GM18517 (cell line): ENCODE results near the gene HDLBP.
"Not testable (repeated sequence)": the region's sequence is repeated elsewhere in the genome, so short reads cannot be mapped to it uniquely, and the experiment has no call there.

Experiments used
- ATAC-seq: cut with Tn5 transposase; IDR thresholded peaks from one replicate; pipeline ENCODE4 v1.9.1; 2021; ENCODE audit warnings: mild to moderate bottlenecking, moderate library complexity; ENCODE audit not compliant: unreplicated experiment

The HDLBP gene

GRCh38 chr2:241307055-241307454, 8.4 kb downstream of the HDLBP start:
- no peak for ATAC-seq

GRCh38 chr2:241304039-241304670, 11.3 kb downstream of the HDLBP start:
- ATAC-seq = no peak

DNA sequence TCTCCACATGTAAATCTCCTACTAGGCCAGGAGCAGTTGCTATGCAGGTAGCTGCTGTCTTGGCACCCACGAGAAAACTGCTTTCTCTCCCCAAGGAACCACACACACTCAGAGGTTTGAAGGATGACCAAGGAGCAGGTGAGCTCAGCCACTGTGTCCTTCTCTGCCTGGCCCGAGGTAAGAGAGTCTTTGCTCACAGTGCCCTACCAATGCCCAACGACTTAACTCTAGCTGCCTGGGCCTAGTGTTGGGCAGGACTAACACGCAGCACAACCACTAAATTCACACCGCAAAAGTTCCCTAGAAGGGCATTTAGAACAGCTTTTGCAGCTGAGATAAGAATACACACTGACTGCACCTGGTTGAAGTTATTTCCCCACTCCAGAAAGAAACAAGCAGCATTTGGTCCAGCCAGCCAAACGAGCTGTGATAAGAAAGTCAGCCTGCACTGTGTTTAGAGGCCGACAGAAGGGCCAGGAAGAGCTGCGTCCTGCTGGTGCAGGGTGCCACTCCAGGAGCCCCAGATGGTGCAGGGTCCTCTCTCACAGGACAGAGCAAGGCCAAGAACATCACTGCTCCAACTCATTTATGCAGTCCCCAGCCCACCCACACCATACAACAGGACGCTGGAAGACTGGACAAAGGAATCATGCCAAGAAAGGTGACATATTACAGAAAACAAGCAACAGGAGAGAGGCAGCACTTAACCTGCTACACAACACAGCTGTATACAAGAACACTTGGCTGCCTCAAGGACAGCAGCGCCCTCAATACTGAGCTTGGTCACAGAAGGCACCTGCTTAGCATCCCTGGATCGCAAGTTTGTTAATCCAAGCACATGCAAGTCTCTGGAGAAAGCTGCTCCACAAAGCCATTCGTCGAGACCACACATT, 12.5 kb downstream of the HDLBP start:
- ATAC-seq = no peak

GRCh38 chr2:241302083-241302482, 13.4 kb downstream of the HDLBP start:
- ATAC-seq = no peak

DNA sequence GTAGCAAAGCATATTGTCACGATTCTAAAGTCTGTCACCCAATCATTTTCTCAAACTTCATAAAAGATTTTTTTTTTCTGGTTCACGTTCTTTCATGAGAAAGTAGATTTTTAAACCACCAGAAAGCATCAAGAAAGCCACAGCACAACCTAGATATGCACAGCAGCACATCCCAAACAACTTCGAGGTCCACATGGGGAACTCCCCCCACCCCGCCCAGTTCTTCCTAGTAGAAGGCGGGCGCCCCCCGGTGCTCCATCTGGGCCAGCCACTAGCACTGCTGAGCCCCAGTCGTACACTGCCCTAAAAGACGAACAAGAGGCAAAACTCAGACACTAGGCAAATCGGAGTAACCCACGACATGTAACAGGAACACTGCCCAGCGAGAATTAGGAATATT, 15.5 kb downstream of the HDLBP start:
- ATAC-seq = no peak

DNA sequence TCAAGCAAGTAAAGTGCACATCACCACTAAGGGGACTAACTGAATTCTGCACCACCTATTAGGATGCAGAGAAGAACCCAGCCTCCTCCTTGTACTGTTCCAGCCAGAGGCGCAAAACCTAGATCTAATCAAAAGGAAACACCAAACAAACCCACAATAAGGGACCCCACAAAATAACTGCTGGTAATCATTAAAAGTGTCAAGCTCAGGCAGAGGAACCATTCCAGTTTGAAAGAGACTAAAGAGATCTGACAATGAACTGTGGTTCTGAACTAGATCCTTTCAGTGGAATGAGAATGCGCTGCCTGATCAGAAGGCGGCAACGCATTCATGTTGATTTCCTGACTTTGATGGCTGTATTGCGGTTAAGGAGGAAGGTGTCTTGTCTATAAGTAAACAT, 16.8 kb downstream of the HDLBP start:
- ATAC-seq = no peak

- no peak for ATAC-seq
These were observed 18.7 kb downstream of the HDLBP start for GRCh38 chr2:241296767-241297166.

DNA sequence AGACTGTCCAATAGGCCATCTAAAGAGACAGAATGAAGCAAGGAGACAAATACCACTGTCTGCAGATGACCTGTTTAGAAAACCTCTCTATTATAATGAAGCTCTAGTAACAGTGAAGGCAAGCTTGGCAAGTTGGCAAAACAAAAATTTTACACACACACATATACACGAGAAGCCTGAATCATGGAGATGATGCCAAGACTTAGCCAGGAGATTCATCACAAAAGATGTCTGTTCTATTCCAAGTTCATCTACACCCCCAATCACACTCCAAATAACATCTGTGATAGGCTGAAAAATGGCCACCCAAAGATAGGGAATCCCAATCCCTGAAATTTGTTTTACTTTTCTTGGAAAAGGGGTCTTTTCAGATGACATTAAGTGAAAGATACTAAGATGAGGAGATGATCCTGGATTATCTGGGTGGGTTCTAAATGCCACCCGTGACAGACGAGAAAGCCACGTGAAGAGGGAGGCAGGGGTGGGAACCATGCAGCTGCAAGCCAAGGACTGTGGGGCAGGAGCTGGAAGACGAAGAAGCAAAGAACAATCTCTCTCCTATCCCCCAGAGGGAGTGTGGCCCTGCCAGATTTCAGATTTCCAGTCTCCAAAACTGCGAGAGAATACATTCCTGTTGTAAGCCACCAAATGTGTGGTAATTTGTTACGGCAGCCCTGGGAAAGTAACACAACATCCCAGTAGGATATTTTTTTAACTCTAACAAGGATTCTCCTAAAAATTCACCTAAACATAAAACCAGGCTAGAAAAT, 20.0 kb downstream of the HDLBP start:
- no peak for ATAC-seq

GRCh38 chr2:241293378-241293797, 22.1 kb downstream of the HDLBP start:
- not testable (repeated sequence) for ATAC-seq

DNA sequence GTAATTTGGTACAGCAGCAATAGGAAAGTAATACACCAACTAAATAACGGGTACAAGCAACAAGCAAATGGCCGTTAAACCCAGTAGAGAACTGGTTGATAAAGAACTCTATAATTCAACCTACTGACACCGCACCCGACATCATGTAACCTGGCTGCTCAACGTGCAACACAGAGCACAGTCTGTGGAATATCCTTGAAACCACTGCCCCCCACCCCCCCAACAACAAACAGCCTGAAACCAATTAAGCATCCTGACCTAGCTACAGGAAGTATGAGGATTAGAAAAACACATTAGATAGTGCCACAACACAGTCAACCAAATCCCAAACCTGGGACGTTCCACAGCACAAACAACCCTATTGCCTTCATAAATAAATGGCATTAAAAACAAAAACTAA, 23.5 kb downstream of the HDLBP start:
- no peak for ATAC-seq

DNA sequence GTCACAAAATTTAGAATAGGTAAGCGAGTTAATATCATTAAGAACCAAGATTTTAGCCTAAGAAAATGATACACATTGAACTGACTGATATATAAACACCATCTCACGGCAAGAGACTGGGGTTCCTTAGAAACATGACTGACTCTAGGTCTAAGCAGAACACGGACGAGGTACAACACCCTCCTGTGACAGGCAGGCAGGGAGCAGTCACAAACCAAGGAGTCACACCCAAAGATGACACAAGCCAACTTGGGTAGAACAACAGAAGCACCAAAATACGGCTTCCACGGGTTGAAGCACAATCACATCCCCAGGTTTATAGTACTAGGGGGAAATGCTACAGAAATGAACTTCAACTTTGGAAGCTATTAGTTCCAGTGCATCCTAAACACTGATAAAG, 24.3 kb downstream of the HDLBP start:
- no peak for ATAC-seq

DNA sequence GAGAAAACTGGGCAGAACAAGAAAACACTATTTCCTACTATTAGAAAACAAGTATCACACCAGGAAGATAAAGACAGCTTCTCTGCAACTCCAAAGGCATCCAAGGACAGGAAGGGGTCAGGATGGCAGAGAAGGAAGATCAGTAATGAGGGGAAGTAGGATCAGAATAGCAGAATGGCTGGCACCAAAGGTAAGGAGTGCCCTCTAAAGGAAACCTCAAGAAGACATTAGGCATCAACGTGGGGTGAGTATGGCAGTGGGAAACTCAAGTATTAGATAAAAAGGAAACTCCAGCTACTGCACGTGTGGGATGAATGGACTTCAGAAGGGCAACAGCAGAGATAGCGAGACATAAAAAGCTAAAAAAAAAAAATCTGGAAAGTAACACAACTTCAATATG, 25.9 kb downstream of the HDLBP start:
- ATAC-seq = no peak

DNA sequence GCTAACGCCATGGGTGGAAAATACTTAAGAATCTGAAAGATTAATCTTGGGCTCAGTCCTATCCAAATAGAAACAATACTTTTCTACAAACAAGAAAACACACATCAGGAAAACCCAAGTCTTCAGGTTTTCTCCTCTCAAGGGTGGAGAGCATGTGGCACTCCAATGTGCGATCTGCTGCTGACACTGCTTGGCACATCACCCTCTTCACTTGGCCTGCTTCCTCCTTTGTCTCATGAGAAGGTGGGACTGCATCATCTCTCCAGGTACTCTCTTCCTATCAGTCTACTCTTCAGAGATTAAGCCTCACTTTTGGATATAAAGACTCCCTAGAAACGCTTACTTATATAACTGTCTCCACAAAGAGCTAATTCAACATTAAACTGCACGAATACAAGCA, 26.4 kb downstream of the HDLBP start:
- ATAC-seq = no peak

GRCh38 chr2:241288324-241288888, 27.1 kb downstream of the HDLBP start:
- no peak for ATAC-seq

GRCh38 chr2:241286348-241287090, 29.0 kb downstream of the HDLBP start:
- ATAC-seq = no peak

DNA sequence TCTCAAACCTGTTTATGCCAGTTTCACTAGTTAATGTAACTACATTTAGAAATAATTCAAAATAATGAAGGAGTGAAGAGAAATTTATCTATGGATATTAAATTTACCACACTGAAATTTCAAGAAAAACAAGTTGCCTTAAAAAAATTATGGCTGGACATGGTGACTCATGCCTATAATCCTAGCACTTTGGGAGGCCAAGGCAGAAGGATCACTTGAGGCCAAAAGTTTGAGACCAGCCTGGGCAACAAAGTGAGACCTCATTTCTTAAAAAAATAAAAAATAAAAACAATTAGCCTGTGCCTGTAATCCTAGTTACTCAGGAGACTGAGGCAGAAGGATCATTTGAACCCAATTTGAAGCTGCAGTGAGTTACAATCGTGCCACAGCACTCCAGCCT, 29.9 kb downstream of the HDLBP start:
- no peak for ATAC-seq

GRCh38 chr2:241282555-241282954, 32.9 kb downstream of the HDLBP start:
- ATAC-seq = no peak

DNA sequence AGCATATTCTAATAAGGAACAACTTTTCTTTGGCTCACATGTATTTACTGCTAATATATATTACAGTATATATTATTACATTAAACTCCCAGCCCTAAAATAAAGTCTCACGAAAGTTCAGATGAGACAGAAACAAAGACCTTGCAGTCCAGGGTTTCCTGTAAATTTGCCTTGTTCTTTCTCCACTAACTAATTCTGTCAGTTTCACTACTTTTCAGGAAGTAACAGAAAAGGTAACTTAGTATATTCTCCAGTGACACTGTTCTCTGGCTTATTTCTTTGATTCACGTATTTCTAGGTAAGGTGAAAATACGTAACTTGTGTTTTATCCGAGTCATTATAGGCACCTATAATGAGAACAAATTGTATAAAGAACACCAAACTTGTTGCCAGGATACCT, 35.2 kb downstream of the HDLBP start:
- ATAC-seq = no peak

DNA sequence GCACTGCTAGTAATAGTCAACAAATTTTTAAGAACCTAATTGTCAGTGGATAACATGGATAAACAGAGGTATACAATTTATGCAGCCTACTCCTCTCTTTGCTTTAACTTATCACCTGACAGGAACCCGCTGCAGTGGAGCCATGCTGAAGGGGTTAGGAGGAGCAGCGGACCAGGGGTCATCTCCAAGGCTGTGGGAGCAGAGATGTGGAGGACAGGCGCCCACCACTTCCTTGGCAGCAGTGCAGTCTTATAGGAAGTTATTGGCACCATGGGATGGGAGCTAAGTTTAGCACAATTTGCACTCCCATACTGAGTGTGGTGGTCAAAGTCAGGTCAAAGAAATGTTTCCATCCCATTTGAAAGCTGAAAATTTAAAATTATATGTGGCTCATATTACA, 35.6 kb downstream of the HDLBP start:
- ATAC-seq = no peak

DNA sequence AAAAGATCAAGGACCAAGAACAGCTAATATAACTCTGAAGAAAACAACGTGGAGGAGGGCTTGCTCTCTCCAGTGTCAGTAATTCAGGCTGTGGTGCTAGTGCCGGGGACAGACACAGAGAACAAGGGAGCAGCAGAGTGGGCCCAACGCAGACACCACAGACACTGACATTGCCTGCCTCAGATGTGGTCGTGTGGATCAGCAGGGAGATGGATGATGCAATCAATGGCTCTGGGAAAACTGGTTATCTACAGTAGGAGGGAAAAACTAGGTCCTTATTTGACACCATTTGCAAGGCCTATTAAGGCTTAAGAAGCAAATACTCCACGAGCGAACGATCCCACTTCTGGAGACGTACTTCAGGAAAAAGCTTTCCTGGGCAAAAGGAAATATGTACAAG, 36.1 kb downstream of the HDLBP start:
- ATAC-seq = no peak

DNA sequence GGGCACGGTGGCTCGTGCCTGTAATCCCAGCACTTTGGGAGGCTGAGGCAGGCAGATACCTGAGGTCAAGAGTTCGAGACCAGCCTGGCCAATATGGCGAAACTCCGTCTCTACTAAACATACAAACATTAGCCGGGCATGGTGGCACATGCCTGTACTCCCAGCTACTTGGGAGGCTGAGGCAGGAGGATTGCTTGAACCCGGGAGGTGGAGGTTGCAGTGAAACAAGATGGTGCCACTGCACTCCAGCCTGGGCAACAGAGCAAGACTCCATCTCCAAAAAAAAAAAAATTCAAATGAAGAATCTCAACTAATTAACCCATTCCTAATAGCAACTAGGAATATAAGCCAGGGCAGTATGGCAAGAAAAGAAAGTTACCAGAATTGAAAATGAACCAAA, 37.2 kb downstream of the HDLBP start:
- ATAC-seq = not testable (repeated sequence)
